Gastroesophageal sphincter (tissue), 3 donors: ENCODE results near the gene MAP1LC3B.

Source experiments
- CTCF ChIP-seq, 4 experiments: fragments of 200-600 bp in 2 of 4; fragments of 450-650 bp in 2 of 4; sonication (generic) in 1 of 4; IDR thresholded peaks; one replicate each; pipeline ENCODE4 v1.5.1; 2017 to 2019; ENCODE audit warnings: antibody characterized with exemption in 4 of 4, mild to moderate bottlenecking in 2 of 4, moderate library complexity in 2 of 4
- POLR2A ChIP-seq, 2 donors: fragments of 450-650 bp; IDR thresholded peaks; one replicate each; pipeline ENCODE4 v1.6.1; 2017; ENCODE audit warnings: antibody characterized with exemption in 2 of 2, mild to moderate bottlenecking in 2 of 2, moderate library complexity in 1 of 2
- POLR2AphosphoS5 ChIP-seq: sonication (generic); formaldehyde crosslinking; IDR thresholded peaks from one replicate; pipeline ENCODE4 v1.6.1; 2017; ENCODE audit warnings: antibody characterized with exemption

GRCh38 chr16:87451563-87452210 lies 59.6 kb downstream of the MAP1LC3B start:
- TF ChIP-seq CTCF (IDR thresholded peaks at IDR 0.05) (no peak), POLR2AphosphoS5 (no peak), POLR2A (IDR thresholded peaks at IDR 0.05) (no peak)
